Upper lobe of right lung (tissue), 1 donor: ENCODE results near the gene PLEKHG3. TPM values are rescaled to one million over a fixed set of nuclear protein-coding genes. Genes with fewer than 3 reads are reported as not detected.

Source experiments
- ATAC-seq: fragments of 200-7000 bp; cut with Tn5 transposase; one replicate; pipeline ENCODE4 v1.9.1; 2020; ENCODE audit warnings: mild to moderate bottlenecking, moderate library complexity
- DNase-seq: peaks from one replicate; pipeline ENCODE4 v3.0.0-alpha.2; 2020
- H3K27ac ChIP-seq: fragments of 200-600 bp; one replicate; pipeline ENCODE4 v1.8.0; 2022
- H3K27me3 ChIP-seq: fragments of 200-600 bp; one replicate; pipeline ENCODE4 v1.8.0; 2022; ENCODE audit warnings: mild to moderate bottlenecking
- H3K36me3 ChIP-seq: fragments of 200-600 bp; one replicate; pipeline ENCODE4 v1.8.0; 2022
- H3K4me1 ChIP-seq: fragments of 200-600 bp; one replicate; pipeline ENCODE4 v1.8.0; 2022
- H3K4me3 ChIP-seq: fragments of 200-600 bp; one replicate; pipeline ENCODE4 v1.8.0; 2022; ENCODE audit warnings: mild to moderate bottlenecking
- H3K9me3 ChIP-seq: fragments of 200-600 bp; one replicate; pipeline ENCODE4 v1.8.0; 2022
- CTCF ChIP-seq: fragments of 200-600 bp; IDR thresholded peaks from one replicate; pipeline ENCODE4 v1.8.0; 2022; ENCODE audit warnings: antibody characterized with exemption
- intact Hi-C: fragments of 100-400 bp; cut with DNase I; formaldehyde crosslinking; loops from one replicate; pipeline ENCODE4 v1.11.0; 2022
- total RNA-seq: library from RNA; stranded (reverse); fragmentation: NEBNext Ultra II Directional; extraction: Animal tissue kit (Norgen Biotek cat#: 25700); gene quantifications from one replicate; pipeline ENCODE4 v1.2.1, GENCODE V29; 2021
- donor health status: DM: no; HTN: yes; CAD: no; lungs with severe emphysema.

PLEKHG3 gene
- total RNA-seq, 1 donor from 2014 or later: 34.5 TPM

GRCh38 chr14:64753999-64754398, 49.8 kb downstream of the PLEKHG3 start:
- no peaks in the 10 kb centered on the region for H3K36me3 ChIP-seq
- H3K27me3 ChIP-seq: no peaks in the 10 kb centered on the region
- ATAC-seq: no peak
- DNase-seq: no peak
- no peaks in the 10 kb centered on the region for H3K9me3 ChIP-seq
- peaks cover 10% of the 10 kb centered on the region for H3K4me1 ChIP-seq
- H3K4me3 ChIP-seq: no peak overlapping the region
- H3K27ac ChIP-seq: no peak overlapping the region
- intact Hi-C loops: no loop called here
- TF ChIP-seq CTCF: no peak

- no peaks in the 10 kb centered on the region for H3K27me3 ChIP-seq
- no peak for ATAC-seq
- H3K9me3 ChIP-seq: no peaks in the 10 kb centered on the region
- intact Hi-C loops: no loop called here
- DNase-seq: no peak
- no peak for TF ChIP-seq CTCF
- no peaks in the 10 kb centered on the region for H3K36me3 ChIP-seq
- no peak overlapping the region for H3K27ac ChIP-seq
- peaks cover 16% of the 10 kb centered on the region for H3K4me1 ChIP-seq
- H3K4me3 ChIP-seq: no peak overlapping the region
Measured at GRCh38 chr14:64754685-64755084, 50.5 kb downstream of the PLEKHG3 start.

GRCh38 chr14:64755781-64756221, 51.6 kb downstream of the PLEKHG3 start:
- no peaks in the 10 kb centered on the region for H3K9me3 ChIP-seq
- H3K36me3 ChIP-seq: no peaks in the 10 kb centered on the region
- ATAC-seq (peak; percentile 2), DNase-seq (no peak)
- no peak overlapping the region for H3K4me3 ChIP-seq
- H3K27ac ChIP-seq: no peak overlapping the region
- TF ChIP-seq CTCF: no peak
- H3K27me3 ChIP-seq: no peaks in the 10 kb centered on the region
- H3K4me1 ChIP-seq: peaks cover 16% of the 10 kb centered on the region
- intact Hi-C loops: no loop called here

- Histone ChIP-seq H3K4me1 (peaks cover 24% of the 10 kb centered on the region), H3K4me3 (no peak overlapping the region), H3K9me3 (no peaks in the 10 kb centered on the region), H3K36me3 (no peaks in the 10 kb centered on the region), H3K27ac (no peak overlapping the region), H3K27me3 (no peaks in the 10 kb centered on the region)
- no peak for DNase-seq
- TF ChIP-seq CTCF: no peak
- ATAC-seq: no peak
- intact Hi-C loops: no loop called here
Measured at GRCh38 chr14:64756712-64757111, 52.5 kb downstream of the PLEKHG3 start.

GRCh38 chr14:64757601-64758000, 53.4 kb downstream of the PLEKHG3 start:
- Histone ChIP-seq H3K36me3 (no peaks in the 10 kb centered on the region), H3K9me3 (no peaks in the 10 kb centered on the region), H3K4me3 (no peak overlapping the region), H3K27ac (peak overlapping the region; percentile 42), H3K4me1 (peaks cover 33% of the 10 kb centered on the region), H3K27me3 (no peaks in the 10 kb centered on the region)
- intact Hi-C loops: no loop called here
- no peak for ATAC-seq
- no peak for DNase-seq
- TF ChIP-seq CTCF: no peak

- Histone ChIP-seq H3K9me3 (no peaks in the 10 kb centered on the region), H3K27ac (peak overlapping the region; percentile 42), H3K4me3 (no peak overlapping the region), H3K4me1 (peaks cover 36% of the 10 kb centered on the region), H3K36me3 (no peaks in the 10 kb centered on the region), H3K27me3 (no peaks in the 10 kb centered on the region)
- ATAC-seq: peak; percentile 77
- intact Hi-C loops: no loop called here
- DNase-seq: no peak
- TF ChIP-seq CTCF: no peak
Measured at GRCh38 chr14:64758025-64758521, 53.8 kb downstream of the PLEKHG3 start.
